GM12892 (cell line): Measurements from ENCODE around the gene VPS50.

Experiments
- DNase-seq: peaks from one replicate; pipeline ENCODE4 v3.0.0; 2011; ENCODE audit not compliant: insufficient read length
- FAIRE-seq: peaks from 2 replicates; lab custom pipeline; 2011; peaks lifted over from hg19 to GRCh38; lab: Jason Lieb, UNC
- POLR2A ChIP-seq: IDR thresholded peaks from 2 replicates; pipeline ENCODE4 v1.6.1; 2011; ENCODE audit warnings: low read depth, low read length, control low read depth
- POLR2AphosphoS5 ChIP-seq: IDR thresholded peaks from 2 replicates; pipeline ENCODE4 v1.6.1; 2011; ENCODE audit warnings: low read depth, low read length, control low read depth
- TAF1 ChIP-seq: IDR thresholded peaks from 2 replicates; pipeline ENCODE4 v1.6.1; 2011; ENCODE audit warnings: low read depth, mild to moderate bottlenecking, control low read depth, low read length, borderline replicate concordance

VPS50 gene

GRCh38 chr7:93212881-93213280, 19.3 kb upstream of the VPS50 start:
- FAIRE-seq (no peak), DNase-seq (no peak)
- TF ChIP-seq POLR2A, result no peak

- no peak for DNase-seq
- FAIRE-seq, result no peak
- TF ChIP-seq TAF1, result no peak
- no peak for TF ChIP-seq POLR2A
- TF ChIP-seq POLR2AphosphoS5, result no peak
These were observed 13.0 kb upstream of the VPS50 start for GRCh38 chr7:93218997-93219827.

- no peak for DNase-seq
- no peak for TF ChIP-seq POLR2AphosphoS5
- no peak for TF ChIP-seq TAF1
- TF ChIP-seq POLR2A, result no peak
- FAIRE-seq, result no peak
These were observed 12.3 kb upstream of the VPS50 start for GRCh38 chr7:93219868-93220267.

- no peak for FAIRE-seq
- DNase-seq, result no peak
- no peak for TF ChIP-seq POLR2AphosphoS5
- no peak for TF ChIP-seq TAF1
- TF ChIP-seq POLR2A, result no peak
These were observed 5.9 kb upstream of the VPS50 start, which contains the start of gene HEPACAM2 for GRCh38 chr7:93226310-93226709. Gene HEPACAM2, minus strand, starts transcription at chr7:93226469.

GRCh38 chr7:93228302-93228701, 3.9 kb upstream of the VPS50 start:
- peak; percentile 5 for FAIRE-seq
- TF ChIP-seq POLR2A (no peak), TAF1 (no peak), POLR2AphosphoS5 (no peak)
- DNase-seq, result no peak

GRCh38 chr7:93231259-93231658, 907 bp upstream of the VPS50 start:
- DNase-seq (no peak), FAIRE-seq (no peak)
- TF ChIP-seq POLR2AphosphoS5, result no peak
- TF ChIP-seq POLR2A, result no peak
- TF ChIP-seq TAF1, result no peak

- peak; percentile 17 for FAIRE-seq
- no peak for TF ChIP-seq TAF1
- DNase-seq, result no peak
These were observed 480 bp downstream of the VPS50 start for GRCh38 chr7:93232673-93233018.

- DNase-seq (no peak), FAIRE-seq (no peak)
- TF ChIP-seq POLR2A (no peak), TAF1 (no peak), POLR2AphosphoS5 (no peak)
These were observed 3.4 kb downstream of the VPS50 start for GRCh38 chr7:93235541-93235940.

- no peak for TF ChIP-seq TAF1
- DNase-seq (no peak), FAIRE-seq (no peak)
These were observed 6.0 kb downstream of the VPS50 start for GRCh38 chr7:93238131-93238530.

- FAIRE-seq (peak; percentile 42), DNase-seq (no peak)
- TF ChIP-seq POLR2A (no peak), TAF1 (no peak), POLR2AphosphoS5 (no peak)
These were observed 6.6 kb downstream of the VPS50 start for GRCh38 chr7:93238748-93239147.

- no peak for FAIRE-seq
- no peak for DNase-seq
- no peak for TF ChIP-seq TAF1
- TF ChIP-seq POLR2AphosphoS5, result no peak
- TF ChIP-seq POLR2A, result no peak
These were observed 7.7 kb downstream of the VPS50 start for GRCh38 chr7:93239824-93240223.

GRCh38 chr7:93242106-93242505, 9.9 kb downstream of the VPS50 start:
- TF ChIP-seq POLR2AphosphoS5 (no peak), POLR2A (no peak), TAF1 (no peak)
- DNase-seq (no peak), FAIRE-seq (no peak)
